Right lobe of liver (tissue), 4 donors: ENCODE data around the gene FUT6.

Experiments
- CTCF ChIP-seq, 4 donors: fragments of 200-600 bp in 3 of 4; fragments of 450-650 bp in 1 of 4; IDR thresholded peaks; one replicate each; pipeline versions ENCODE4 v1.5.1 to v1.8.0; 2016 to 2022; ENCODE audit warnings: antibody characterized with exemption in 4 of 4, mild to moderate bottlenecking in 2 of 4
- POLR2A ChIP-seq: fragments of 450-650 bp; IDR thresholded peaks from one replicate; pipeline ENCODE4 v1.6.1; 2017; ENCODE audit warnings: antibody characterized with exemption, mild to moderate bottlenecking
- donor health status: DM: no; HTN: no; CAD: no.
- donor health status: DM: no; HTN: no; CAD: no.
- donor health status: DM: no; HTN: yes; CAD: no.

GRCh38 chr19:5832527-5833216 is 6.8 kb downstream of the FUT6 start:
- TF ChIP-seq CTCF (IDR thresholded peaks at IDR 0.05) (no peak), POLR2A (no peak)
